ENCODE measurements around the gene GPI. TPM values are rescaled to one million over a fixed set of nuclear protein-coding genes. Genes with fewer than 3 reads are reported as not detected.
A peak's percentile ranks its signal among the peaks of the same experiment; 100 is the strongest.
"Not testable (repeated sequence)": the region's sequence is repeated elsewhere in the genome, so short reads cannot be mapped to it uniquely, and the experiment has no call there.

The GPI gene
- total RNA-seq, 2 donors from 2014 or later = 176 to 206 TPM

DNA sequence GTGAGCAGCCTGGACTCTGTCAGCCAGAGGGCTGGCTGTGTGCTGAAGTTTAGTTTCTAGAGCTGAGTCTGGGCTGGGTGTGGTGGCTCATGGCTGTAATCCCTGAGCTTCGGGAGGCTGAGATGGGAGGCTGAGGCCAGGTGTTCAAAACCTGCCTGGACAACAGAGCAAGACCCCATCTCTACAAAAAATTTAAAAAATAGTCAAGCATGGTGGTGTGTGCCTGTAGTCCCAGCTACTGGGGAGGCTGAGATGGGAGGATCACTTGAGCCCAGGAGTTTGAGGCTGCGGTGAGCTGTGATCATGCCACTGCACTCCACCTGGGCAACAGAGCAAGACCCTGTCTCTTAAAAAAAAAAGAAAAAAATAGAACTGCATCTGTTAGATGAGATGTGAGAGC is 23.7 kb downstream of the GPI start:
- DNase-seq (ENCODE audit: low spot score); intact Hi-C loops (cut with DNase I): not testable (repeated sequence)

DNA sequence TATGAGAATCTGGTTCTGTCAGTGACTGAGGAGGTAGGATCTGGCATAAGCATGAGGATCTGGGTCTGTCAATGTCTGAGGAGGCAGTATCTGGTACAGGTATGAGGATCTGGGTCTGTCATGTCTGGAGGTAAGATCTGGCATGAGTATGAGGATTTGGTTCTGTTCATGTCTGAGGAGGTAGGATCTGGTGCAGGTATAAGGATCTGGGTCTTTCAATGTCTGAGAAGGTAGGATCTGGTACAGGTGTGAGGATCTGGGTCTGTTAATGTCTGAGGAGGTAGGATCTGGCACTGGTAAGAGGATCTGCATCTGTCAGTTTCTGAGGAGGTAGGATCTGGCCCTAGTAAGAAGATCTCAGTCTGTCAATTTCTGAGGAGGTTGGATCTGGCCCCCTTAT is 26.8 kb downstream of the GPI start:
- DNase-seq (ENCODE audit: low spot score) = no peak
- intact Hi-C loops (cut with DNase I) = no loop called here

DNA sequence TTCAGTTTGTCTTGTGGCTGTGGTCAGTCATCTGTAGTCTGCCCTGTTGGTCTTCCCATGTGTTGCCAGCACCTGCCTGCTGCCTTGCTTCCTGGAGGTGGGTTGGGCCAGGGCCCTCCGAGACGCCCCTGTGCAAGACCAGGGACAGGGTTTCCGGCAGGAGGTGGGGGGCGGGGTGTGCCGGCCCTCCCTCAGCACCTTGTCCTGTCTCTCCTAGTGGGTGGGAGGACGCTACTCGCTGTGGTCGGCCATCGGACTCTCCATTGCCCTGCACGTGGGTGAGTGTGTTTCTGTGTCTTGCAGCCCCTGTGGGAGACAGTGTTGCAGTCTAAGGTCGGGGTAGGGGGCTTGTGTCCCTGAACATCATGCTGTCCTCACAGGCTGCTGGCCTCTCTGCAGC is 28.0 kb downstream of the GPI start:
- DNase-seq (ENCODE audit: low spot score) = no peak
- intact Hi-C loops (cut with DNase I) = no loop called here

DNA sequence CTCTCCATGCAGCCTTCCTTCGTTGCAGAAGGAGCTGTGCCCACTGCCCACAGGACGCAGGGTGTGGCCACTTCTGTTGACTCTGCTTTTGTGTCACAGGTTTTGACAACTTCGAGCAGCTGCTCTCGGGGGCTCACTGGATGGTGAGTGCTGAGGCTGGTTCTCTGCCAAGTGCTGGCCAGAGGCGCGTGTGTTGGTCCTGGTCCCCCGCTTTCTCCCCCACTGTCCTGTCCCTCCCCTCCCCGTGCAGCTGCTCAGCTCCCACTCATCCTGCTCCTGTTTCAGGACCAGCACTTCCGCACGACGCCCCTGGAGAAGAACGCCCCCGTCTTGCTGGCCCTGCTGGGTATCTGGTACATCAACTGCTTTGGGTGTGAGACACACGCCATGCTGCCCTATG is 28.6 kb downstream of the GPI start:
- DNase-seq (ENCODE audit: low spot score) = no peak
- intact Hi-C loops (cut with DNase I) = no loop called here

DNA sequence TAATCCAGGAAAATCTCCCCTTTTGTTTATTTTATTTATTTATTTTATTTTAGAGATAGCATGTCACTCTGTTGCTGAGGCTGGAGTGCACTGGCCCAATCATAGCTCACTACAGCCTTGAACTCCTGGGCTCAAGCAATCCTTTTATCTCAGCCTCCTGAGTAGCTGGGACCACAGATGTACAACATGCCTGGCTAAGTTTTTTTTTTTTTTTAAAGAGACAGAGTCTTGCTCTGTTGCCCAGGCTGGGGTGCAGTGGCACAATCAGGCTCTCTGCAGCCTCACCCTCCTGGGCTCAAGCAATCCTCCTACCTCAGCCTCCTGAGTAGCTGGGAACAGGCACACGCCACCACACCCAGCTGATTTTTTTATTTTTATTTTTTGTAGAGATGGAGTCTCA is 32.9 kb downstream of the GPI start:
- intact Hi-C loops (cut with DNase I) = no loop called here
- DNase-seq (ENCODE audit: low spot score) = no peak

DNA sequence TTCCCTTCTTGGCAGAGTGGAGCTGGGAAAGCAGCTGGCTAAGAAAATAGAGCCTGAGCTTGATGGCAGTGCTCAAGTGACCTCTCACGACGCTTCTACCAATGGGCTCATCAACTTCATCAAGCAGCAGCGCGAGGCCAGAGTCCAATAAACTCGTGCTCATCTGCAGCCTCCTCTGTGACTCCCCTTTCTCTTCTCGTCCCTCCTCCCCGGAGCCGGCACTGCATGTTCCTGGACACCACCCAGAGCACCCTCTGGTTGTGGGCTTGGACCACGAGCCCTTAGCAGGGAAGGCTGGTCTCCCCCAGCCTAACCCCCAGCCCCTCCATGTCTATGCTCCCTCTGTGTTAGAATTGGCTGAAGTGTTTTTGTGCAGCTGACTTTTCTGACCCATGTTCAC is 34.9 kb downstream of the GPI start:
- intact Hi-C loops (cut with DNase I) = no loop called here
- no peak for DNase-seq (ENCODE audit: low spot score)

DNA sequence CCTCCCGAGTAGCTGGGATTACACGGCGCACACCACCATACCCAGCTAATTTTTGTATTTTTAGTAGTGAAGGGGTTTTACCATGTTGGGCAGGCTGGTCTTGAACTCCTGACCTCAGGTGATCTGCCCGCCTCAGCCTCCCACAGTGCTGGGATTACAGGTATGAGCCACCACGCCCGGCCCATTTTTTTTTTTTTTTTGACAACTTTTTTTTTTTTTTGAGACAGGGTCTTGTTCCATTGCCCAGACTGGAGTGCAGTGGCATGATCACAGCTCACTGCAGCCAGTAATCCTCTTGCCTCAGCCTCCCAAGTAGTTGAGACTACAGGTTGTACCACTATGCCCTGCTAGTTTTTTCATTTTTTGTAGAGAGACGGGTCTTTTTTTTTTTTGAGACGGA is 35.8 kb downstream of the GPI start:
- intact Hi-C loops (cut with DNase I); DNase-seq (ENCODE audit: low spot score): not testable (repeated sequence)

DNA sequence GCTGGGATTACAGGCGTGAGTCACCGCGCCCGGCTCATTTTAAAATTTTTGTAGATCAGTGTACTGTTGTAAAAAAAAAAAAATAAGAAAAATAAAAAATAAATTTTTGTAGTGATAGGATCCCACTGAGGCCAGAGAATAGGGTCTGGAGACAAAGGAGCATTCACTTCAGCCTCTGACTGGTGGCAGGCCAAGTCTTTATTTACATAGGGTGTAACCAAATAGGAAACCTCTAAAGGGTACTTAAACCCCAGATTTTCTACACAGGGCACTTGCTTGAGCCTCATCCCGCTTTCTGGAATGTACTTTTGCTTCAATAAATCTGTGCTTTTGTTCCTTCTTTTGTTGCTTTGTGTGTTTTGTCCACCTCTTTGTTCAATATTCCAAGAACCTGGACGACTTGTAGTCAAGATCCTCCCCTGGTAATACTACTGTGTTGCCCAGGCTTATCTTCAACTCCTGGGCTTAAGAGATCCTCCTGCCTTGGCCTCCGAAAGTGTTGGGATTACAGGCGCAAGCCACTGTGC is 37.1 kb downstream of the GPI start:
- intact Hi-C loops (cut with DNase I) = no loop called here
- no peak for DNase-seq (ENCODE audit: low spot score)

DNA sequence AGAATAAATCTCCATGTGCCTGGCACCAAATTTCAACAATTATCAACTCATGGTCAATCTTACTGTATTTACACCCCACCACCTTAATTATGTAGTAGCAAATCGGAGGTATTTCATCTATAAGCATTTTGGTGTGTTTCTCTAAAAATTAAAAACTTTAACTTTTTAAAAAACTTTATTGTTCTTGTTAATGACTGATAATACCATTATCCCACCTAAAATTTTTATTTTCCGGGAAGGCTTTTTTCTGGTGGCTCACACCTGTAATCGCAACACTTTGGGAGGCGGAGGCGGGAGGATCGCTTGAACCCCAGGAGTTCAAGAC is 38.8 kb downstream of the GPI start:
- DNase-seq (ENCODE audit: low spot score) = no peak
- intact Hi-C loops (cut with DNase I) = no loop called here

DNA sequence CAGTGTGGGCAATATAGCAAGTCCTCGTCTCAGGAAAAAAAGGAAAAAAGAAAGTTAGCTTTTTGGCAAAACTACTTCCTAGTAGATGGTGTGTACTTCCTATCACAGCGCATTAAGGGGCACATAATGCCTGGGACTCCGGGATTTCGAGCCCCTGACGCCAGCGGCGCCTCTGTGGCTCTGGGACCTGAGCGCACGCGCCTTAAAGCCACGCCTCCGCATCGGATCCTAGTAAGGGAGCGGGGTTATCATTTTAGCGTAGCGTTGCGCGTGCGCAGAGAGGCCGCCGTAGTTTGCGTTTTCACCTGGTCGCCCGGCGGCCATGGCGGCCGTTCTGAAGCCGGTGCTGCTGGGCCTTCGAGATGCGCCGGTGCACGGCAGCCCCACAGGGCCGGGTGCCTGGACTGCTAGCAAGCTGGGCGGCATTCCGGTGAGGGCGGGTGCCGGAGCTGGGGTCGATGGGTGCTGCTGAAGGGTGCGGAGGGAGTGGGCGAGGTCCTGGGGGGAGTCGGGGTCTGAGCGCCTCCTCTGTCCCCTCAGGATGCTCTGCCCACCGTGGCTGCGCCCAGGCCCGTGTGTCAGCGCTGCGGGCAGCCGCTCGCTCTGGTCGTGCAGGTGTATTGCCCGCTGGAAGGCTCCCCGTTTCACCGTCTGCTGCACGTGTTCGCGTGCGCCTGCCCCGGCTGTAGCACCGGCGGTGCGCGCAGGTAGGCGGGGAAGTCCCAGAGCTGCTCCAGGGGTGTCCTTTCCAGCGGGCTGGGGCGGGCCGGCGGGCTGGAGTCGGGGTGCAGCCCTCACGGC is 39.3 kb downstream of the GPI start, which contains the start of gene PDCD2L:
PDCD2L (plus strand) TSS at position 291 of the 801 bp plus-strand sequence; CDS start at position 323, 32 bp downstream.
- peak; percentile 97 for DNase-seq (ENCODE audit: low spot score)
- intact Hi-C loops (cut with DNase I) = no loop called here

DNA sequence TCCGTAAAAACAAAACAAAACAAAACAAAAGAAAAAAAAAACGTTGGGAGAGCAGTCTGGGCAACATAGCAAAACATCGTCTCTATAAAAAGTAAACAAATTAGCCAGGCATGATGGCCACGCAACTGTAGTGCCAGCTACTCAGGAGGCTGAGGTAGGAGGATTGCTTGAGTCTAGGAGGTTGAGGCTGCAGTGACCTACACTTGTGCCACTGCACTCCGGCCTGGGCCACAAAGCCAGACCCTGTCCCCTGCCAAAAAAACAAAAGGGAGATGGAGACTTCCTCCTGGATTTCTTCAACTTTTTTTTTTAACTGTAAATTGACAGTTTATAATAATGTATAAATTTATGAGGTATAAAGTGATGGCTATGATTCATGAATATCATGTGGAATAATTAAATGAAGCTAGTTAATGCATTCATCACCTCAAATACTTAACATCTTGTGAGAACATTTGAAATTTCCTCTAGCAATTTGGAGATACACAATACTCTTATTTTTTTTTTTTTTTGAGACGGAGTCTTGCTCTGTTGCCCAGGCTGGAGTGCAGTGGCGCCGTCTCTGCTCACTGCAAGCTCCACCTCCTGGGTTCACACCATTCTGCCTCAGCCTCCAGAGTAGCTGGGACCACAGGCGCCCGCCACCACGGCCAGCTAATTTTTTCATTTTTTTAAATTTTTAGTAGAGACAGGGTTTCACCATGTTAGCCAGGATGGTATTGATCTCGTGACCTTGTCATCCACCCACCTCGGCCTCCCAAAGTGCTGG is 41.1 kb downstream of the GPI start:
- intact Hi-C loops (cut with DNase I) = no loop called here
- peak; percentile 38 for DNase-seq (ENCODE audit: low spot score)

DNA sequence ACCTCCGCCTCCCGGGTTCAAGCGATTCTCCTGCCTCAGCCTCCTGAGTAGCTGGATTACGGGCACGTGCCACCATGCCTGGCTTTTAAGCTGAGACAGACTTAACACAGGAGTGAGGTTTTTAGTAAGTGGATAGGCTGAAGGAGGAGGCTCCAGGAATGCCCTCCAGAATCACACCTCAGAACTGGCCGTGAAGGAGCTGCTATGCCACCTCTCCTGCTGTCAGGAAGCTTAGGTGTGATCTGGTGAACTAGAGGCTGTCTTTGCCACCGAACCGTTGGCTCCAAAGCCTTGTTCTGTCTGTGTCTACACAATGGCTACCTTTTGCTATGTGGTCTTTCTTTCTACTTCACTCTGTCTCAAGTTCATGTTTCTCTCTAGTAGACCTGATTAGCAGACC is 43.4 kb downstream of the GPI start:
- DNase-seq (ENCODE audit: low spot score) = peak; percentile 22
- intact Hi-C loops (cut with DNase I) = no loop called here

DNA sequence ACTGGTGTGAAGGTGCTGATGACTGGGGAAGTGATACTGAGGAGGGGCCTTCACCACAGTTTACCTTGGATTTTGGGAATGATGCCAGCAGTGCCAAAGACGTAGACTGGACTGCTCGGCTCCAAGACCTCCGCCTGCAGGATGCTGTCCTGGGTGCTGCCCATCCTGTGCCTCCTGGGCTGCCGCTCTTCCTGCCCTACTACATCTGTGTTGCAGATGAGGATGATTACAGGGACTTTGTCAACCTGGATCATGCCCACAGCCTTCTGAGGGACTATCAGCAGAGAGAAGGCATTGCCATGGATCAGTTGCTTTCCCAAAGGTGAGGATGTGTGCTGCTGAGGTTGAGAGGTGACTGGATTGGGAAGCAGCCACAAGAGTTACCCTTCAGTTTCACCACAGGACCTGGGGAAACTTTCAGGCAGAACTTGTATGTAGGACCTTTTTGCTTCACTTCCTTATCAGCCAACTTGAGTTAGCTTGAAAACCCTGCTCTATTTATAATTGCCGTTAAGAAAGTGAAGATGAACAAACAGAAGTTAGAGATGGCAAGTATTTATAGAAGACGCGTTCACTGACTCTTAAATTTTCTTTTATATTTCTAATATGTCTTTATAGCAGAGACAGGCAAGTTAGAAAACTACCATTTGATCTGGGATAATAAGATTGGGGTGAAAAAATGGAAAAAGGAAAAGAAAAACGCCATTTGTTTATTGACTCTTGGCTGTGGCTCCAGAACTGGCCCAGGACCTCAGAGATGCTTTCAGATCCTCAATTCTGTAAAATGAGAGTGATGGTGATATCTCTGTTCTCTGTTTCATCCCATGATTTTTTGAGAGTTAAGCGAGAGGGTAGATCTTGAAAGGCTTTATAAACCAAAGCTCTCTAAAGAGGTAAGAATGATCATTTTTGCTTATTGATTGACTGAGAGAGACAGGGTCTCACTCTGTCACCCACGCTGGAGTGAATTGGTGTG is 44.5 kb downstream of the GPI start:
- DNase-seq (ENCODE audit: low spot score) = peak; percentile 45
- intact Hi-C loops (cut with DNase I) = no loop called here

DNA sequence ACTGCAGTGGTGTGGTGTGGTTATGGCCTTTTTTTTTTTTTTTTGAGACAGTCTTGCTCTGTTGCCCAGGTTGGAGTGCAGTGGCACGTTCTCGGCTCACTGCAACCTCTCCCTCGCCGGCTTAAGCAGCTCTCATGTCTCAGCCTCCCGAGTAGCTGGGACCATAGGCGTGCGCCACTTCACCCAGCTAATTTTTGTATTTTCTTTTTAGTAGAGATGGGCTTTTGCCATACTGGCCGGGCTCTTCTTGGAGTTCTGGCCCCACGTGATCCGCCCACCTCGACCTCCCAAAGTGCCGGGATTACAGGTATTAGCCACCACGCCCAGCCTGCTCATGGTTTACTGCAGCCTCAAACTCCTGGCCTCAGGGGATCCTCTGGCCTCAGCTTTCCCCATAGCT is 46.2 kb downstream of the GPI start:
- intact Hi-C loops (cut with DNase I) = no loop called here
- no peak for DNase-seq (ENCODE audit: low spot score)

DNA sequence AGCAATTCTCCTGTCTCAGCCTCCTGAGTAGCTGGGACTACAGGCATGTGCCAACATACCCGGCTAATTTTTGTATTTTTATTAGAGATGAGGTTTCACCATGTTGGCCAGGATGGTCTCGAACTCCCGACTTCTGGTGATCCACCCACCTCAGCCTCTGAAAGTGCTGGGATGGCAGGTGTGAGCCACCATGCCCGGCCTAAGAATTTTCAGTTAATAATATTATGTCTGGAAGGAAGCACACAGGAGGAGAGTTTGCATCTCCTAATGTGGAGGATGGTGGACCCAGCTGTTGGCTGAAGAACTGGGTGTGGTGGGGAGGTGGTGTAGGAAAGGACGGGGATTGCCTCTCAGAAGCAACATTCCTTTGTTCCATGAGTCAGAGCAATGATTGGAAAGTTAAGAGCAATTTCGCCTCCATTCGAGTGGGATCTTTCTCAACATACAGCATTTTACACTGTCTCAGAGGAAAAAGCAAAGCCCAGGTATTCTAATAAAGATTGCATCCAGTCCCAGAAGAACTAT is 51.1 kb downstream of the GPI start:
- no peak for DNase-seq (ENCODE audit: low spot score)
- intact Hi-C loops (cut with DNase I) = no loop called here

DNA sequence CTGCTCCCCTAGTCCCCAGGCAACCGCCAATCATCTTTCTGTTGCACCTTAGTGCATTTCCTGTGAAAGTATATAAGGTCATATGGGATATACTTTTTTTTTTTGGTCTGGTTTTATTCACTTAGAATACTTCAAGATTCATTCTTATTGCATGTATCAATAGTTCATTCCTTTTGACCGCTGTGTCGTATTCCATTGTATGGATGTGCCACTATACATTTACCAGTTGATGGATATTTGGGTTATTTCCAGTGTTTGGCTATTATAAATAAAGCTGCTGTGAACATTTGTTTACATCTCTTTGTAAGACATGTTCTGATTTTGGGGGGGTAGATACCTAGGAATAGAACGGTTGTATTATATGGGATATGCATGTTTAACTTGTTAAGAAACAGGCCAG is 53.3 kb downstream of the GPI start:
- intact Hi-C loops (cut with DNase I) = no loop called here
- DNase-seq (ENCODE audit: low spot score) = no peak

DNA sequence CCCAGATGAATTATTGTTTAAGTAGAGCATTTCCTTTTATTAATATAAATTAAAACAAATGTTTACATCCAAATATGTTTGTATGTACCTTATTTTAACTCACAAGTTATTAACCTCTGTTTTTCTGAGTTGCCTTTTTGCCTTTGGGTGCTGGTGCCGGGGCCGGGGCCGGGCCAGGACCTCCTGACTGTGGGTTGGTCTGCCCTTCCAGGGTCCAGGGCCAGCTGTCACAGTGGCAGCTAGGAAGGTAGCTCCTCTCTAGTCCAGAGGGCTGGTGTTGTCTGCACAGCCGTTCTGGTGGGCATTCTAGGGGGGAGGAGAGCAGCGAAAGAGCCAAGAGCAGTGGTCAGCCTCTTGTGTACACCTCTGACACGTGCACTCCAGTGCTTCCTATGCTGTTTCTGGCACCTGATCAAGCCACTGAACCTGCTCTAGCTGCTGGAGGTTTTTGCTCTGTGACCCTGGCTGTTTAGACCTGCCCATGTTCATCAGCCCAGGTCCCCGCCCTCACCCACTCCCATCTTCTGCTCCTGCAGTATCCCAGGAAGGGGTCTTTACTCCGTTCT is 61.2 kb downstream of the GPI start:
- intact Hi-C loops (cut with DNase I) = no loop called here
- no peak for DNase-seq (ENCODE audit: low spot score)

DNA sequence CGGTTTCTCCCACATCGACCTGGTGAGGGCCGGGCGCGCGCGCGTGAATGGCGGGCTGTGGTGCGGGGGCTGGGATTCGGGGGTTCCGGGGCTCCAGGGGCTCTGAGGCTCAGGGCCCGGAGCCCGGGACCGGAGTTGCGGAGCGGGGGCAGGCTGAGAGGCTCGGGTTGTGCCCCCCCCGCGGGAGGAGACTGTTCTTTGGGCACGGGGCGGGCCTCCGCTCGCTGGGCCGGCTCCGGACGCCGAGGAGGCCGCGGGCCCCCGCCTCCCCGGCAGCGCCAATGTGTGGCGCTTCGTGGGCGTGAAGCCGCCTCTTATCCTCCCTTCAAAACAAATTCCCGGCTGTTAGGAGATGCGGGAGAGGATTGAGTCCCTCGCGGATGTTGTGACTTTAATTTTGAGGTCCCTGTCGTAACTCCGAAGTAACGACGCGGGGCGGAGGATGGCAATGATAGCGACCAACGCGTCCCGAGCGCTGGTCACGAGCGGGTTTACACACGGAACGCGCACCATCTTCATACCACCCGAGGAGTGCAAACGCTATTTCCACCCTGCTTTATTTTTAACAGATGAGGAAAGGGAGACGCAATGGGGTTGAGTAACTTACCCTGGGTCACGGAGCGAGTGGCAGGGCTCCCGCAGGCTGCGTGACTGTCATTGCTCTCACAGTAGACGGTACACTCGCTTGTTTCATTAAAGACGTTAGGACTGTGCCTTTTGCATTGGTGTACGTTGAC is 63.7 kb downstream of the GPI start:
- DNase-seq (ENCODE audit: low spot score) = peak; percentile 84
- intact Hi-C loops (cut with DNase I) = no loop called here

Measured in posterior vena cava (tissue), 2 donors.